Activated naive CD4-positive, alpha-beta T cell treated with anti-CD3 and anti-CD28 coated beads, Interleukin-2, amount 50 U/mL, for 72 hours (primary cell): ENCODE measurements around the gene NAT8L. TPM values are rescaled to one million over a fixed set of nuclear protein-coding genes. Genes with fewer than 3 reads are reported as not detected.

Source experiments
- ATAC-seq, 2 donors: fragments of 150-1000 bp; cut with Tn5 transposase; 2 replicates each; pipeline ENCODE4 v1.10.0; 2021; ENCODE audit warnings: mild to moderate bottlenecking in 2 of 2, moderate library complexity in 2 of 2
- DNase-seq, 2 donors: peaks; one replicate each; pipeline ENCODE4 v3.0.0; 2021 to 2022; ENCODE audit warnings: low spot score in 2 of 2
- H3K27ac Mint-ChIP-seq, 2 donors: one replicate each; pipeline ENCODE4 v1.8.0; 2022; ENCODE audit warnings: mild to moderate bottlenecking in 2 of 2, mixed read lengths in 2 of 2
- H3K36me3 Mint-ChIP-seq, 2 donors: one replicate each; pipeline ENCODE4 v1.8.0; 2022; ENCODE audit warnings: mixed read lengths in 2 of 2
- H3K9me3 Mint-ChIP-seq, 2 donors: one replicate each; pipeline ENCODE4 v1.8.0; 2022; ENCODE audit warnings: mixed read lengths in 2 of 2
- total RNA-seq, 2 donors: library from RNA; stranded (reverse); gene quantifications; one replicate each; pipeline ENCODE4 v1.2.3, GENCODE V29; 2022

NAT8L gene
- total RNA-seq, 2 donors from 2014 or later: 0.99 TPM; not detected in 1

DNA sequence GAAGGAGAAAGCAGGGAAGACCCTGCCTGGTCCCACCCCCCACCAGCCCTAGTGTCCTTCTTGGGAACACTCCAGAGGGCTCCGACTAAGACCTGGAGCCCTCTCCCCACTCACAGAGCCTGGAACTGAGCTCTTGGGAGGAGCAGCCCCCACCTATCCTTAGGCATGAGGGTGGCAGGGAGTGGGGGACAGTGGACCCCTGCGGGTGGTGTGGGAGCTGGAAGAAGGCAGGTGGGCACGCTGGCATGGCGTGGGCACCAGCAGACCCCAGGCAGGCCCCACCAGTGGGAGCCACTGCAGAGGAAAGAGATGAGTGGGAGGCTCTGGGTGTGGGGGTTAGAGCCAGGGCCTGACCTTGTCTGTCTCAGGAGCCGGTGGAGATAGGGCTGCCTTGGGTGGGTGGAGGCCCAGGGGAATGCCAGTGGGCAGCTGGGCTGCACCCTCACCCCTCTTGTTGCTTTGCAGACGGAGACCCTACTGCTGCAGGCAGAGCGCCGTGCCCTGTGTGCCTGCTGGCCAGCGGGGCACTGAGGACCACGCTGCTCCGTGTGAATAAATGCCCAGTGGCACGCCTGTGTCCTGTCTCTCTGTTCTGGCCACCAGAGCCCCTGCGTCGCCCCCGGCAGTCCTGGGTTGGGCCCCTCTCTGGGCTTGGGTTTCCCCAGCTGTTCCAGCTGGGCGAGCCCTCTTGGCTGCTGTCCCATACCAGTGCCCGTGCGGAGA lies 15.6 kb upstream of the NAT8L start:
- no peak for DNase-seq

DNA sequence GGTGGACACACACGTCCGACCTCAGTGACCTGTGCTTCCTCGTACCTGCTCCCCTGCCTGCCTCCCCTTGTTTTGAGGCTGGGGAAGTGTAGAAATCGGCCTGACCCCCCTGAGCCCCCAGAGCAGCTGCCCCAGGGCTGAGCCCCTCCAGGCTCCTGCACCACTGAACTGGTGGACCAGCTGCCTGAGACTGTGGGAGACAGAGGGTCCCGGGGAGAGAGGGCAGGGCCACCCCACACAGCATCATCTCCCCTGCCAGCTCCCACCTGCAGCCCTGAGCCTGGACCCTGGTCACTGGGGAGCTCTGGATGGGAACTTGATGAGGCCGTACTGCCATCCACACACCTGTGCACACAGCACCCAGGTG lies 15.0 kb upstream of the NAT8L start:
- no peak overlapping the region for H3K27ac Mint-ChIP-seq
- DNase-seq (no peak), ATAC-seq (no peak)
- no peaks in the 10 kb centered on the region for H3K9me3 Mint-ChIP-seq
- no peaks in the 10 kb centered on the region for H3K36me3 Mint-ChIP-seq

More for the DNA sequence above, 15.6 kb upstream of the NAT8L start:
- H3K36me3 Mint-ChIP-seq: no peaks in the 10 kb centered on the region
- H3K27ac Mint-ChIP-seq: no peak overlapping the region
- no peak for ATAC-seq
- H3K9me3 Mint-ChIP-seq: no peaks in the 10 kb centered on the region

DNA sequence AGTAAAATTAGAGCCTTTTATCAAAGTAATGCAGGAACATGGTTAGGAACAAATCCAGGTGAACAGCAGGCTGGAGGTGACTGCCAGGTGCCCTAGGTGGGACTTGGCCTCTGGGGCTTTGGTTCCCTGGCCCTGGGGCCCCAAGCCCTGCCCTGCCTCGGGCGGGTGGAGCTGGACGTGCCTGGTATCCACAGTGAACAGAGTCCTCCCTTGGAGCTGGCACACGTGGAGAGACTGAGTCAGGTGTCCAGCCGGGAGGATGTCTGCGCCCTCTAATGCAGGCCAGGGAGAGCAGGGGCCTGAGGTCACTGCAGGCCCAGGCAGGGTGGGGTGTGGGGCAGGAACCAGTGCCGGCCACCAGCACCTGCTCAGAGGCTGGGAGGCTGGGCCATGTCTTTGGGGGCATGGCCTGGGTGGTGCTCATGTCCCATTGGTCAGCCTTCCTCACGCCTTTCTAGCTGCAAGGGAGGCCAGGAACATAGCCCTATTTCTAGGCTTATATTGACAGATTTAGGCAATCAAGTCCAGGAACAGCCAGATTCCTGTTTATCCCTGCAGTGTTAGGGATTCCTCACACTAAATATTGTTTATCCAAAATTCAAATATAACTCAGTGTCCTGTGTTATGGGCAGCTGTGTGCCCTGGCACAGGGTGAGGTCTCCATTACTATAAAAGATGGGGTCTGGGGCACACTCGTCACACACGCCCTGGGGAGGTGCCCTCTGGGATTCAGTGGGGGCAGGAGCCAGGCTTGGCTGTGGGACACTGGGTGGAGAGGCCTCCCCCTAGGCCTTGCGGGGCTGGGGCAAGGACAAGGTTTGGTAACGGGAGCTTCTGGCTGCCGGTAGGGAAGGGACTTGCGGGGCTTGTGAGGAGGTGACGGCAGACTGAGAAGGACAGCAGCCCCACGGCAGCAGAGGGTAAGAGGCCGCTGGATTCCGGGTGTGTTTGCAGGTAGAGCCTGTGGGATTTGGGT lies 14.3 kb upstream of the NAT8L start:
- H3K36me3 Mint-ChIP-seq: no peaks in the 10 kb centered on the region
- DNase-seq: no peak

DNA sequence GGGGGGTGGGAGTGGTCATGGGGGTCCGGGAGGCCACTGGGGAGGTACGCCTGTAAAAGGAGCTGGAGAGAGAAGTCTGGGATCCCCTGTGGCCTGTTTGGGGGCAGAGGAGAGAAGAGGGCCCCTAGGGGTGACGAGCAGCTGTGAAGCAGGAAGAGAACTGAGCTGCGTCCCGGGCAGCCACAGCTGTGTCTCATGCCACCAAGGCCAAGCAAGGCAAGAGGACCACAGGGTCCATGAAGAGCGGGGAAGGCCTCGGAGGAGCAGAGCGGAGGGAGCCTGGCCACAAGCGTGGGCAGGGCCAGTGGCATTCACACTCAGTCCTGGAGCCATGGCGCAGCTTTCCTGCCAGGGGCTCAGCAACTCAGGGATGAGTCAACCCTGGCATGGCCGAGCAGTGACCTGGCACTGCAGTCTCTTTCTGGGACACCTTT lies 13.6 kb upstream of the NAT8L start:
- H3K36me3 Mint-ChIP-seq: no peaks in the 10 kb centered on the region
- DNase-seq (no peak), ATAC-seq (no peak)
- no peak overlapping the region for H3K27ac Mint-ChIP-seq
- H3K9me3 Mint-ChIP-seq: no peaks in the 10 kb centered on the region

More for the DNA sequence above, 14.3 kb upstream of the NAT8L start:
- Mint-ChIP-seq H3K9me3 (no peaks in the 10 kb centered on the region), H3K27ac (no peak overlapping the region)
- no peak for ATAC-seq

DNA sequence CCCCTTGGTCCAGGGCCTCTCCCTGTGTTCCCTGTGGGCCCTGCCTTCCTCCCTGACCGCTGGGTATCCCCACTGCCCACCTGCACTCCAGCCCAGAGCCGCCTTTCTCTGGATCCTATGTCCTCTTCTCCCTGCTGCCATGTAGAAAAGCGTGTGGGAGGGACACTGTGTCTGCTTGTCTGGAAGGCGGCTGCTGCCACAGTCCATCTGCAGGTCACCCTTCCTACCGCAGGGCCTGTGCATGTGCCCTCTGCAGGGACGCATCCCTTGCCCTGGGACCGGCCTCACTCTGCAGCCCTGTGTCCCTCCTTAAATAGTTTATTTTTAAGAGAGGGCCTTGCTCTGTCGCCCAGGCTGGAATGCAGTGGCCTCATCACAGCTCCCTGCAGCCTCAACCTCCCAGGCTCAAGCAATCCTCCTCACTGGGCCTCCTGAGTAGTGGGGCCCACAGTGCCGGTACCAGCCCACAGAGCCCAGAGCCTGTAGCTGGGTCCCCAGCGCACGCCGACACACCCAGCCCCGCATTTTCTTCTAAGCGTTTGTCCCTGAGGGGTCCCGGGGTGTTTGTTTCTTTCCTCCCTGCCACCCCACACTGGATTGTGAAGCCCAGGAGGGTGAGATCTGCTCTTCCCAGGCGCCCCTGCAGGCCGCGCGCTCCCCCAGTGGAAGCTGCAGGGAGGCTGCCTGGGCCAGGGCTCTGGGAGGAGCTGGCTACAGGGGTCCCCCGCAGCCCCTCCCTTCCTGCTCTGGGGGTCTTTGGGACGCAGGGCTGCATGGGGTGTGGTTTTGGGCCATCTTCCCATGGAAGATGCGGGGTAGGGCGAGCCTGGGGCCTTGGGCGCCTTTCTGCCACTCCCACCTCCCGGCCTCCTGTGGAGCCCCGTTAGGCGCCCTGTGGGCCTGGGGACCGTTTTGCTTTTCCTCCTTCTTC lies 12.8 kb upstream of the NAT8L start:
- ATAC-seq (no peak), DNase-seq (peak in 1 of 2 donors; percentile 31)
- Mint-ChIP-seq H3K36me3 (no peaks in the 10 kb centered on the region), H3K27ac (no peak overlapping the region), H3K9me3 (no peaks in the 10 kb centered on the region)

DNA sequence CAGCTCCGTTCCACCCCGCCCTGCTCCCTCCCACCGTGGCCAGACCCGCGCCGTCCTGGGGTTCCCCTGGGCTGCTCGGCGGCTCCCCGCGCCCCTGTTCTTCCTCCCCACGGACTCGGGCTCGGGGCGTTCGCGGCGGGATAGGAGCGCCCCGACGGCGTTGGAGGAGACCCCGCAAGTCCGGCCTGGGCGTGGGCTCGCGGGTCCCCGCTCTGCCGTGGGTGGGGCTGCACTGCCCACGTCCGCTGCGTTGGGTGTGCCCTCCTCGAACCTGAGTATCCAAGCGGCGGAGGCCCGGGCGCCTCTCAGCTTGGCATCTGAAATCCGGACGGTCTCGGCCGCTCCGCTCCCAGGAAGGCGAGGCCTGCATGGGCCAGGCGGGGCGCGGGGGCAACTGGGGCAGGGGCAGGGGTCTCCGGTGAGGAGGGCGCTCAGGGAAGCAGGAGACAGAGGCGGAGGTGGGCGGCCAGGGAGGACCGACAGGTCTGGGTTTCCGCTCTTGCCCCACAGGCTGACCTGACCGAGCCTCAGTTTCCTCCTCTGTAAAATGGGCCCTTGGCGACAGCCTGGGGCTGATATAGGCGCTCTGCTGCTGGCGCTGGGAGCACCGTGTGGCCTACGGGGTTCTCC lies 12.0 kb upstream of the NAT8L start:
- no peak for ATAC-seq
- Mint-ChIP-seq H3K27ac (no peak overlapping the region), H3K9me3 (no peaks in the 10 kb centered on the region), H3K36me3 (no peaks in the 10 kb centered on the region)
- DNase-seq: peak in 1 of 2 donors; percentile 50

DNA sequence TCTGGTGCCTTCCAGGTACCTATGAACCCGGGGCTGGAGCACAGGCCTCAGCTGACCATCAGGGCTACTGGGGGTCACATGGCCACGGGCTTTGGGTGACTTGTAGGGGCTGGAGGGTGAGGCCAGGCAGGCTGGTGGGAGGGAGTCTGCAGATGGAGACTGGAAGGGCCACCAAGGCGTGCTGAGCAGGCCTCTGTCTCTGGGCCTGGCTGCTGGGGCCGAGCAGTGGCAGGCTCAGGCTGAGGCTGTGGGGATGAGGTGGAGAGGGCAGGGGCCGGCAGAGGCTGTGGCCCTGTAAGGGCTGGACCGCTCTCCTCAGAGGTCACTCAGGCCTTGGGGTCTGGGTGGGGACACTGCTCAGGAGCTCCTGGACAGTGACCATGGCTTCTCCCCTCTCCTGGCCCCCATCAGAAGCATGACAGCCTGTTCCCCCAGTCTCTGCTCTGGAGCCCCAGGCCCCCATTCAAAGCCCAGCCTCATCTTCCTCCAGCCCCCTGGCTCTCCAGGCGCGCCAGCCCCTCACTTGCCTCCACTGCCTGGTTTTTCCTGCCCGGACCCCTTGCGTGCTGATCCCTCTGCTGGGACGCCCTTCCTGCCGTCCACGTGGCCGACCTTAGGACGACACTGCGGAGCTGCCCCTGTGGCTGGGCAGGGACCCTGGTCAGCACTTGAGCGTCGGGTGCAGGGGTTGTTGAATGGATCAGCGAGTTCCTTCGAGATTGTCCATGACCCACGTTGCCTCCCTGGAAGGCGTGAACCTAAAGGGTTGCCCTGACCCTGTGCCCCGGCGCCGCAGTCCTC lies 11.1 kb upstream of the NAT8L start:
- Mint-ChIP-seq H3K27ac (no peak overlapping the region), H3K9me3 (no peaks in the 10 kb centered on the region), H3K36me3 (no peaks in the 10 kb centered on the region)
- DNase-seq: peak in 1 of 2 donors; percentile 51
- no peak for ATAC-seq

DNA sequence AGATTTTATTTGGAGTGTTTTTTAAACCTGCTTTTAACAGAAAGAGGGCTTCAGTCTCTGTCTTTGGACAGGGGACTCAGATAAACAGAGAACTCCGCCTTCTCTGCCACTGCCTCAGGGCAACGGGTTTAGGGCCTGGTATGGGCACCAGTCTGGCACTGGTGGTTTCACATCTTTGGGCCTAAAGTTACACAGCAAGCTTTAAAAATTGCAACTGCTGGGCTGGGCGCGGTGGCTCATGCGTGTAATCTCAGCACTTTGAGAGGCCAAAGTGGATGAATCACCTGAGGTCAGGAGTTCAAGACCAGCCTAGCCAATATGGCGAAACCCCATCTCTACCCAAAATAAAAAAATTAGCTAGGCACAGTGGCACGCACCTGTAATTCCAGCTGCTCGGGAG lies 10.3 kb upstream of the NAT8L start:
- ATAC-seq: no peak
- H3K9me3 Mint-ChIP-seq: no peaks in the 10 kb centered on the region
- peak in 1 of 2 donors; percentile 45 for DNase-seq
- no peaks in the 10 kb centered on the region for H3K36me3 Mint-ChIP-seq
- H3K27ac Mint-ChIP-seq: no peak overlapping the region

DNA sequence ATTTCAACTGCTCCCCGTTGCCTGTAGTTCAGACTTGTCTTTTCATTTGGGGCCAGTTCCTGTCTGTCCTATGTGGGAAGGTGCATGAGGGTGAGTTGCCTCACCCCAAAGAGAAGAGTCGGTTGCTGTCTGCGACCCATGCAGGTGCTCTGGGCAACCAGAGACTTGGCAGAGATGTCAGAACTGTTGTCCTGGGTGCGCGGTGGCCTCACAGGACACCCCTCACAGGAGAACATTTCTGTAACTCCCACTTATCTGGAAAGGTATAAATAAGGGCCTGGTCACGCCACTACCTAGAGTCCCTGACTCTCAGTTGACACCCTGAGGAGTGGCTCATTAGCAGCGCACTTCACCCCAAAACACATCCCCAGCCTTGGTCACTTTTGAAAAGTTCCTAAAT lies 9.7 kb upstream of the NAT8L start:
- DNase-seq (peak in 1 of 2 donors; percentile 44), ATAC-seq (no peak)
- Mint-ChIP-seq H3K9me3 (no peaks in the 10 kb centered on the region), H3K36me3 (no peaks in the 10 kb centered on the region), H3K27ac (no peak overlapping the region)

DNA sequence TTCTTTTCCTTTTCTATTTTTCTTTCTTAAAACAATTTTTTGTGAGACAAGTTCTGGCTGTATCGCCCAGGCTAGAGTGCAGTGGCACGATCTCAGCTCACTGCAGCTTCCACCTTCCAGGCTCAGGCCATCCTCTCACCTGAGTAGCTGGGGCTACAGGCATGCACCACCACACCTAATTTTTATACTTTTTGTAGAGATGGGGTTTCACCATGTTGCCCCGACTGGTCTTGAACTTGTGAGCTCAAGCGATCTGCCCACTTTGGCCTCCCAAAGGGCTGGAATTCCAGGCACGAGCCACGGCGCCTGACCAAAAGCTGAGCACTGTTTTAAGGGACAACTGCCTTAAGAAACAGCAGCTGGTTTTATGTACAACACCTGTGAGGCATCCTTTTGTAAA lies 9.3 kb upstream of the NAT8L start:
- Mint-ChIP-seq H3K27ac (no peak overlapping the region), H3K36me3 (no peaks in the 10 kb centered on the region), H3K9me3 (no peaks in the 10 kb centered on the region)
- ATAC-seq (no peak), DNase-seq (no peak)

DNA sequence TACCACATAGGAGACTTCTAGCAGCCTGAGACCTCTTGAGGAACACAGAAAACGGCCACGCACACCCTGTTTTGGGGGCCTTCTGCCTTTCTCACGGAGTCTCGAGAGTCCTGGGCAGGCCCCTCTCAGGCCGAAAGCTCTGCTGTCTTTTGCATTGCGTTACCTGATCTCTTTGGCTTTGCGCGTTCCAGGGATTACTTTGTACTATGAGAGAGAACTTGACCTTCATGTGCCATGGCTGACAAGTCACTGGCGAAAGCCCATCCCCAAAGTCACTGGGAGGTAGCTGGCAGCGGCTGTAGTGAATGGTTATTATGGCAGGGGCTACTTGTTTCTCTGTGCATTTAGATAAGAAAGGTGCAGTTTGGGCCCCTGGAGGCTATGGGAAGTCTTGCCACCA lies 8.0 kb upstream of the NAT8L start:
- Mint-ChIP-seq H3K9me3 (no peaks in the 10 kb centered on the region), H3K36me3 (no peaks in the 10 kb centered on the region), H3K27ac (no peak overlapping the region)
- DNase-seq (no peak), ATAC-seq (no peak)

DNA sequence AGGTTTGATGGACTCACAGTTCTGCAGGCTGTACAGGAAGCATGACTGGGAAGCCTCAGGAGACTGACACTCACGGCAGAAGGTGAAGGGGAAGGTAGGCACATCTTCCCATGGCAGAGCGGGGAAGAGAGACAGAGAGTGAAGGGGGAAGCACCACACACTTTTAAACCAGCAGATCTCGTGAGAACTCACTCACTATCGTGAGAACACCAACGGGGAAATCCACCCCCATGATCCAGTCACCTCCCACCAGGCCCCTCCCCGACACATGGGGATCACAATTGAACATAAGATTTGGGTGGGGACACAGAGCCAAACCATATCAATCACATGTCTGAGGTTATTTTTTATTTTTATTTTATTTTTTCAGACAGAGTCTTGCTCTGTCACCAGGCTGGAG lies 4.9 kb upstream of the NAT8L start:
- no peaks in the 10 kb centered on the region for H3K36me3 Mint-ChIP-seq

DNA sequence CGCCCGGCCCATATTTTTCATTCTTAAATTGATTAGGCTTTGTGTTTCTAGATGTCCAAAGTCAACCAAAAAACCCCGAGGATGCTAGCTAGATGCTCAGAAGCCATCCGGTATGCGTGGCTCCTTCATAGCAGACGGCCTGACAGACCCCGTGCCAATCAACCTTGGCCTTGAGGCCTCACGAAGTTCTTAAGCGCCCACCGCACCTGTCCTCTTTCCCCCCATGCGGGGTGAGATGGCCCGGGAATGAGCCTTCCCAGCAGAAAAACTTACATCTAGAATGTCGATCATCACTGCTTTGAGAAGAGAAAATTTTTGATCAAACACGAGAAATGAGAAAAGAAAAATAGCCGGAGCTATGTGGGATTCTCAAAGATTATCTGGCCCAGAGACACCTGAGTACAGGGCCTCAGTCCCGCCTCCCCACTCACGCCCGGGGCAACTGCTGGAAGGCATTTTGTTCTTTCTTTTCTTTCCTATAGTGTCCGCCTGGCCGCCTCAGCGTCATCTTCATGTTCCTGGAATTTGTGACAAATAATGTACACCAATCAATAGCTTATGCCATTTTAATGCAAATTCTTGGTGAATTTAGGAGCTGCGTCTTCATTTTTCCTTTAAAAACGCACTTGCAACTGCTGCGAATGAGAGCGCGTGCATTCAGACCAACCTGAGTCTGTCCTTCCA lies 1.6 kb upstream of the NAT8L start:
- H3K27ac Mint-ChIP-seq: no peak overlapping the region
- ATAC-seq (no peak), DNase-seq (no peak)
- H3K36me3 Mint-ChIP-seq: no peaks in the 10 kb centered on the region
- H3K9me3 Mint-ChIP-seq: no peaks in the 10 kb centered on the region

More for the DNA sequence above, 4.9 kb upstream of the NAT8L start:
- no peak for ATAC-seq
- DNase-seq: no peak
- H3K9me3 Mint-ChIP-seq: no peaks in the 10 kb centered on the region
- no peak overlapping the region for H3K27ac Mint-ChIP-seq

DNA sequence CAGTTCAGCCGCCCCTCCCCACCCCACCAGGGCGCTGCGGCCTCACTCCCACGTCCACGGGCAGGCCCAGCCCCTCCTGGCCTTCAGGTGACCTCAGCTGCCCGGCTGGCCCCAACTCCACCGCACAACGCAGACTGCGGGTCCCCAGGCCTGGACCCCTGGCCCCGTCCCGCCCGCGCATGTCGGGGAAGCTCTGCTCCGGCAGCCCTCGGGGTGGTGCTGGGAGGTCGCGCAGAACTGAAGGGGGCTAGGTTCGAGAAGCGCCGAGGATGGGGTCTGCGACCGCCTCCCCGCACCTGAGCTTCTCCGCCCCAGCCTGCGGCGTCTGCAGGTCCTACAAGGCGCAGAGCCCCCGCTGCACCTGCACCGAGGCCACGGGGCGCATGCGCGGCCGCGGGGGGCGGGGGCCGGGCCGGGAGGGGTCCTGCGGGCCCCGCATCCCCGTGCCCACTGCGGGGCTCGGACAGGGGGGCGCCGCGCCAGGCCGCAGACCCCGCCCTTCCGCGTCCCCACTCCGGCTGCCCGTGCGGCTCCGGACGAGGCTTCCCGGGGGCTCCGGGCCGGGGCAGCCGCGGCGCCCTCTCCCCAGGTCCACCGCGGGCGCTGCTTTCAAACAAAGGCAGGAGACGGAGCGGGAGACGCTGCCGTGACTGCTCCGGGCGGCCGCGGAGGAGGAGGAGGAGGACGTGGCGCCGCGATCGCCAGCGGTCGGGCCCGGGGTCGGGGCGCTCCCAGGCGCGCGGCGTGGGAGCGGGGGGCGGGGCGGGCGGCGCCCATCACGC lies 672 bp upstream of the NAT8L start:
- DNase-seq (no peak), ATAC-seq (peak; percentile 43 to 48)
- no peak overlapping the region for H3K27ac Mint-ChIP-seq
- H3K9me3 Mint-ChIP-seq: no peaks in the 10 kb centered on the region
- no peaks in the 10 kb centered on the region for H3K36me3 Mint-ChIP-seq
